OCI-LY3 (cell line): ENCODE data around the gene ARID2.

Experiments
- H2AFZ ChIP-seq: fragments of 200-600, 300-600 bp; shearing (Covaris generic); 2 replicates; pipeline ENCODE4 v1.6.0; 2014; ENCODE audit warnings: antibody characterized with exemption, low read depth, low read length
- H3K27ac ChIP-seq: fragments of 200-600, 300-600 bp; sonication (generic); 2 replicates; pipeline ENCODE4 v1.5.1; 2014; ENCODE audit warnings: mild to moderate bottlenecking, low read length, moderate library complexity, mixed read lengths
- H3K27me3 ChIP-seq: fragments of 200-600, 300-600 bp; sonication (generic); 2 replicates; pipeline ENCODE4 v1.6.1; 2014; ENCODE audit warnings: low read depth, low read length, mixed read lengths
- H3K36me3 ChIP-seq: fragments of 200-600, 300-600 bp; sonication (generic); replicated peaks from 2 replicates; pipeline ENCODE3; 2014; ENCODE audit warnings: low read depth, low read length, mixed read lengths
- H3K4me1 ChIP-seq: fragments of 300-600, 200-600 bp; sonication (generic); 2 replicates; pipeline ENCODE4 v1.6.1; 2014; ENCODE audit warnings: low read length, mixed read lengths
- H3K4me2 ChIP-seq: fragments of 200-600, 300-600 bp; sonication (generic); 2 replicates; pipeline ENCODE4 v1.6.1; 2014; ENCODE audit warnings: low read length, mixed read lengths
- H3K4me3 ChIP-seq: fragments of 300-600, 200-600 bp; sonication (generic); 2 replicates; pipeline ENCODE4 v1.5.1; 2014; ENCODE audit warnings: antibody characterized with exemption, mild to moderate bottlenecking, low read length, moderate library complexity
- H3K79me2 ChIP-seq: fragments of 300-600, 200-600 bp; shearing (Covaris generic); 2 replicates; pipeline ENCODE4 v1.6.1; 2014; ENCODE audit warnings: mild to moderate bottlenecking, low read length, mixed read lengths
- H3K9ac ChIP-seq: fragments of 300-600, 200-600 bp; shearing (Covaris generic); 2 replicates; pipeline ENCODE4 v1.6.0; 2014; ENCODE audit warnings: mild to moderate bottlenecking, low read length, moderate library complexity
- H3K9me3 ChIP-seq: fragments of 200-600, 300-600 bp; shearing (Covaris generic); 2 replicates; pipeline ENCODE4 v1.6.1; 2014; ENCODE audit warnings: low read length, mixed read lengths; ENCODE audit not compliant: insufficient read depth
- H4K20me1 ChIP-seq: fragments of 200-600, 300-600 bp; sonication (generic); 2 replicates; pipeline ENCODE4 v1.6.1; 2016; ENCODE audit warnings: low read length, mixed read lengths; ENCODE audit not compliant: insufficient read depth
- CTCF ChIP-seq: fragments of 200-600, 300-600 bp; sonication (generic); IDR thresholded peaks from 2 replicates; pipeline ENCODE4 v1.5.1; 2014; ENCODE audit warnings: antibody characterized with exemption, low read length, low read depth
- EZH2phosphoT487 ChIP-seq: fragments of 200-600 bp; shearing (Covaris generic); IDR thresholded peaks from 2 replicates; pipeline ENCODE4 v1.6.1; 2018; ENCODE audit warnings: antibody characterized with exemption, mixed run types, low read depth

The ARID2 gene

DNA sequence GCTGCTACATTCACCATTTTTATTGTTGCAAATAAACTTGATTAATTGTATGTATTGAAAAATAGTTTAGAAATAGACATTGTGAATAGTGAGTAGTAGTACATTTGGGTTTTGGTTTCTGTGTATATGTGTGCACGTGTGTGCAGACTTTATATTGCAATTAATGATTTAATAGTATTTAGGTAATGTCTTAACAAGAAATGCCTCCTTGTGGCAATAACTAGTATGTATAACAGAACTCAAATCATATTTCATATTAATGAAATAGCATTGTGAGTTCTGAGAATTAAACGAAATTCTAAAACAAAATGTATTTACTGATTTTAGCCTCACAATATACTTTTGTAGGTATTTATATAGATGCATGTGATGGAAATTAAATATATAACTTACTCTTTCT is 160.8 kb downstream of the ARID2 start:
- peaks cover 11% of the 10 kb centered on the region for H3K4me1 ChIP-seq
- H3K27ac ChIP-seq = no peak overlapping the region
- no peak overlapping the region for H3K9ac ChIP-seq
- no peak for TF ChIP-seq EZH2phosphoT487
- TF ChIP-seq CTCF = peak; percentile 15; the same call in 1 of the 2 replicates
- H3K27me3 ChIP-seq = no peaks in the 10 kb centered on the region
- no peaks in the 10 kb centered on the region for H4K20me1 ChIP-seq
- H3K36me3 ChIP-seq = peaks cover 28% of the 10 kb centered on the region
- no peak overlapping the region for H3K4me3 ChIP-seq
- no peak overlapping the region for H3K4me2 ChIP-seq
- no peak overlapping the region for H2AFZ ChIP-seq
- H3K9me3 ChIP-seq = peaks cover 3% of the 10 kb centered on the region; the same call in 1 of the 2 replicates
- H3K79me2 ChIP-seq = no peaks in the 10 kb centered on the region

DNA sequence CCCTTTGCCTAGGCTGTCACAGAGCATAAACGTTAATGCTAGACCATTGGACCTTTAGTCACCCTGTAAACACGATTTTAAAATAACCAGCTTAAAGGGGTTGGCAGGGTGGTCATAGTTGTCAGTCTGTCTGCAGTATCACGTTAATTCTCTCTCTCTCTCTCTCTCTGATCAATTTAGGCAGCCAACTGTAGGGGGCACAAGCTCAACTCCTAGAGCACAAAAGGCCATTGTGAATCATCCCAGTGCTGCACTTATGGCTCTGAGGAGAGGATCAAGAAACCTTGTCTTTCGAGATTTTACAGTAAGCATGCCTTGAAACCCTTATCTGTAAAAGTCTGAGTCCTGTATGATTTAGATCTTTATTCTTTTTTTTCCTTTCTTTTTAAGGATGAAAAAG is 163.7 kb downstream of the ARID2 start:
- TF ChIP-seq EZH2phosphoT487 (no peak), CTCF (peak; percentile 26; the same call in 1 of the 2 replicates)
- H3K36me3 ChIP-seq = peaks cover 29% of the 10 kb centered on the region
- H3K27ac ChIP-seq = no peak overlapping the region
- H3K79me2 ChIP-seq = no peaks in the 10 kb centered on the region
- no peaks in the 10 kb centered on the region for H4K20me1 ChIP-seq
- H2AFZ ChIP-seq = no peak overlapping the region
- H3K27me3 ChIP-seq = no peaks in the 10 kb centered on the region
- peaks cover 11% of the 10 kb centered on the region for H3K4me1 ChIP-seq
- no peak overlapping the region for H3K4me3 ChIP-seq
- H3K9me3 ChIP-seq = no peaks in the 10 kb centered on the region
- no peak overlapping the region for H3K9ac ChIP-seq
- no peak overlapping the region for H3K4me2 ChIP-seq

- Histone ChIP-seq H3K27me3 (no peaks in the 10 kb centered on the region), H4K20me1 (no peaks in the 10 kb centered on the region), H3K4me3 (no peak overlapping the region), H3K36me3 (peaks cover 33% of the 10 kb centered on the region), H3K9me3 (no peaks in the 10 kb centered on the region), H3K79me2 (no peaks in the 10 kb centered on the region), H3K4me2 (no peak overlapping the region), H3K27ac (no peak overlapping the region), H2AFZ (no peak overlapping the region), H3K4me1 (peaks cover 11% of the 10 kb centered on the region), H3K9ac (no peak overlapping the region)
- TF ChIP-seq EZH2phosphoT487 (no peak), CTCF (no peak)
Observed at GRCh38 chr12:45895961-45896360, 166.5 kb downstream of the ARID2 start.

DNA sequence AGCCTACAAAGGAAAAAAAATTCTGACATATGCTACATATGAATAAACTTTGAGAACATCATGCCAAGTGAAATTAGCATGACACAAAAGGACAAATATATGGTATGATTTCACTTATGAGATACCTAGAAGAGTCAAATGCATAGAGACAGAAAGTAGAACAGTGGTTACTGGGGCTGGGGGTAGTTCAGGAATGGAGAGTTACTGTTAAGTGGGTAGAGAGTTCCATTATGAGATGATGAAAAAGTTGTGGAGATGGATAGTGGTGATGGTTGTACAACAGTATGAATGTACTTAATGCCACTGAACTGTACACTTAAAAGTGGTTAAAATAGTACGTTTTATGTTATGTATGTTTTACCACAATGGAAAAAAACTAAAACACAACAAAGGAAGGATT is 168.6 kb downstream of the ARID2 start:
- no peak overlapping the region for H3K9ac ChIP-seq
- TF ChIP-seq EZH2phosphoT487 = no peak
- TF ChIP-seq CTCF = no peak
- no peaks in the 10 kb centered on the region for H4K20me1 ChIP-seq
- H3K4me3 ChIP-seq = no peak overlapping the region
- H2AFZ ChIP-seq = no peak overlapping the region
- peaks cover 26% of the 10 kb centered on the region for H3K36me3 ChIP-seq
- no peaks in the 10 kb centered on the region for H3K27me3 ChIP-seq
- no peaks in the 10 kb centered on the region for H3K4me1 ChIP-seq
- H3K4me2 ChIP-seq = no peak overlapping the region
- H3K79me2 ChIP-seq = no peaks in the 10 kb centered on the region
- no peak overlapping the region for H3K27ac ChIP-seq
- H3K9me3 ChIP-seq = no peaks in the 10 kb centered on the region
